C4-2B (cell line): Measurements from ENCODE around the gene SCMH1.
"Not testable (repeated sequence)": the region's sequence is repeated elsewhere in the genome, so short reads cannot be mapped to it uniquely, and the experiment has no call there.

ENCODE experiments used
- H3K27ac ChIP-seq: fragments of 450-650 bp; 2 replicates; pipeline ENCODE4 v1.5.1; 2017
- ZFX ChIP-seq: fragments of 450-650 bp; IDR thresholded peaks from 2 replicates; pipeline ENCODE4 v1.6.1; 2017
- TF ChIP-seq, protein P1 (sequence below): fragments of 450-650 bp; conservative IDR thresholded peaks from 2 replicates; pipeline ENCODE4 v1.5.1; 2017; ENCODE audit warnings: mild to moderate bottlenecking

Gene SCMH1

DNA sequence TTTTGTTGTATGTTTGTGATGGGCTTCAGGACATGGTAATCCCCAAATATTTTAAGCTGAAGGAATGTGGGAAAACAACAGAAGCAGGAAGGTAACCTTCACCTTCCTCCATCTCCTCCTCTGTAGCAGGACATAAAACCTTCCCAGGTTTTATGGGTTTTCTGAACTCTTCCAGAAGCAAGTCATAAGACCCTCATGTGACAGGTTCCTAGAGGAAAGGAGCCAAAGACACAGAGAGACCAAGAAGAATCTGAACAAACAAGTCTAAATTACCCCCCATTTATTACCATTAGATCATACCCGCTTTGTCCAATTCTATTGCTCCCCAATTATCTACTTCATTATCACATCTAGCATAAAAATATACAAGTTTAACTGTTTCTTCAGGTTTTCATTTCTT is 28.8 kb downstream of the SCMH1 start:
- TF ChIP-seq, protein P1, sequence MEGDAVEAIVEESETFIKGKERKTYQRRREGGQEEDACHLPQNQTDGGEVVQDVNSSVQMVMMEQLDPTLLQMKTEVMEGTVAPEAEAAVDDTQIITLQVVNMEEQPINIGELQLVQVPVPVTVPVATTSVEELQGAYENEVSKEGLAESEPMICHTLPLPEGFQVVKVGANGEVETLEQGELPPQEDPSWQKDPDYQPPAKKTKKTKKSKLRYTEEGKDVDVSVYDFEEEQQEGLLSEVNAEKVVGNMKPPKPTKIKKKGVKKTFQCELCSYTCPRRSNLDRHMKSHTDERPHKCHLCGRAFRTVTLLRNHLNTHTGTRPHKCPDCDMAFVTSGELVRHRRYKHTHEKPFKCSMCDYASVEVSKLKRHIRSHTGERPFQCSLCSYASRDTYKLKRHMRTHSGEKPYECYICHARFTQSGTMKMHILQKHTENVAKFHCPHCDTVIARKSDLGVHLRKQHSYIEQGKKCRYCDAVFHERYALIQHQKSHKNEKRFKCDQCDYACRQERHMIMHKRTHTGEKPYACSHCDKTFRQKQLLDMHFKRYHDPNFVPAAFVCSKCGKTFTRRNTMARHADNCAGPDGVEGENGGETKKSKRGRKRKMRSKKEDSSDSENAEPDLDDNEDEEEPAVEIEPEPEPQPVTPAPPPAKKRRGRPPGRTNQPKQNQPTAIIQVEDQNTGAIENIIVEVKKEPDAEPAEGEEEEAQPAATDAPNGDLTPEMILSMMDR: no peak
- TF ChIP-seq ZFX: no peak

DNA sequence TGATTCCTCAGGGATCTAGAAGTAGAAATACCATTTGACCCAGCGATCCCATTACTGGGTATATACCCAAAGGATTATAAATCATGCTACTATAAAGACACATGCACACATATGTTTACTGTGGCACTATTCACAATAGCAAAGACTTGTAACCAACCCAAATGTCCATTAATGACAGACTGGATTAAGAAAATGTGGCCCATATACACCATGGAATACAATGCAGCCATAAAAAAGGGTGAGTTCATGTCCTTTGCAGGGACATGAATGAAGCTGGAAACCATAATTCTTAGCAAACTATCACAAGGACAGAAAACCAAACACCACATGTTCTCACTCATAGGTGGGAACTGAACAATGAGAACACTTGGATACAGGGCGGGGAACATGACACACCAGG is 30.5 kb downstream of the SCMH1 start:
- H3K27ac ChIP-seq: not testable (repeated sequence)

More for the DNA sequence above, 28.8 kb downstream of the SCMH1 start:
- no peak overlapping the region for H3K27ac ChIP-seq

DNA sequence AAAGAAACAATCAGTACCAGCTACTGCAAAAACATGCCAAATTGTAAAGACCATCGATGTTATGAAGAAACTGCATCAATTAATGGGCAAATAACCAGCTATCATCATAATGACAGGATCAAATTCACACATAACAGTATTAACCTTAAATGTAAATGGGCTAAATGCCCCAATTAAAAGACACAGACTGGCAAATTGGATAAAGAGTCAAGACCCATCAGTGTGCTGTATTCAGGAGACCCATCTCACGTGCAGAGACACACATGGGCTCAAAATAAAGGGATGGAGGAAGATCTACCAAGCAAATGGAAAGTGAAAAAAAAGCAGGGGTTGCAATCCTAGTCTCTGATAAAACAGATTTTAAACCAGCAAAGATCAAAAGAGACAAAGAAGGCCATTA is 35.1 kb downstream of the SCMH1 start:
- H3K27ac ChIP-seq: not testable (repeated sequence)

DNA sequence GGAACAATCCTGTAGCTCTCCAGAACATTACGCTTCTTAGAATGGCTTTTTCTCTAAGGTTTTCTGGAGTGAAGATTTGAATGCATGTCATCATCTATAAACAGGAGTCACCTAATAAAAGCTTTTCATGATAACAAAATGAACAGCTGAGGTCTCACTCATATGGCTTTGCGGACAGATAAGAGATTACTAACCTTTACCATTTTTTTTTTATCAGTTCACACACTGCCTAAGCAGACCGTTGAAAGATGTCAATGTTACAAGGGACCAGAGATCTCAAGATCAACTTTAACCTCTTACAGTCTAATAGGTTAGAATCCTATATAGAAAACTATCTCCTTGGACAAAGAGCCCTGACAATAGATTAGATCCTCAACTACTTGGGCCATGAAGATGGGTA is 41.4 kb downstream of the SCMH1 start:
- H3K27ac ChIP-seq: no peak overlapping the region
- TF ChIP-seq ZFX: no peak
- TF ChIP-seq, protein P1: no peak

DNA sequence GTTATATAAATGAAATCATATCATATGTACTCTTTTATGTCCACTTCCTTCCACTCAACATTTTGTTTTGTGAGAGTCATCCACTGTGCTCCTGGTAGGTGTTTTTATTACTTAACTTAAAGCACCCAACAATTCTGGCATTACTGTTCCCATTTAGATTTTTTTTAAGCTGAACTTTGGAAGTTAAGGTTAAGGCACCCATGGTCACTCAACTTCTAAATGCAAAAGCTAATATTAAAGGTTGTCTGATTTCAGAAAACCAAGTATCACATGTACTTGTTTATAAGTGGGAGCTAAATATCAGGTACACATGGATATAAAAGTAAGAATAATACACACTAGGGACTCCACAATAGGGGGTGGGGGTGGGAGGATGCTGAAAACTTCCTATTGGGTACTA is 42.7 kb downstream of the SCMH1 start:
- H3K27ac ChIP-seq: no peak overlapping the region
- TF ChIP-seq ZFX: no peak
- TF ChIP-seq, protein P1: no peak

DNA sequence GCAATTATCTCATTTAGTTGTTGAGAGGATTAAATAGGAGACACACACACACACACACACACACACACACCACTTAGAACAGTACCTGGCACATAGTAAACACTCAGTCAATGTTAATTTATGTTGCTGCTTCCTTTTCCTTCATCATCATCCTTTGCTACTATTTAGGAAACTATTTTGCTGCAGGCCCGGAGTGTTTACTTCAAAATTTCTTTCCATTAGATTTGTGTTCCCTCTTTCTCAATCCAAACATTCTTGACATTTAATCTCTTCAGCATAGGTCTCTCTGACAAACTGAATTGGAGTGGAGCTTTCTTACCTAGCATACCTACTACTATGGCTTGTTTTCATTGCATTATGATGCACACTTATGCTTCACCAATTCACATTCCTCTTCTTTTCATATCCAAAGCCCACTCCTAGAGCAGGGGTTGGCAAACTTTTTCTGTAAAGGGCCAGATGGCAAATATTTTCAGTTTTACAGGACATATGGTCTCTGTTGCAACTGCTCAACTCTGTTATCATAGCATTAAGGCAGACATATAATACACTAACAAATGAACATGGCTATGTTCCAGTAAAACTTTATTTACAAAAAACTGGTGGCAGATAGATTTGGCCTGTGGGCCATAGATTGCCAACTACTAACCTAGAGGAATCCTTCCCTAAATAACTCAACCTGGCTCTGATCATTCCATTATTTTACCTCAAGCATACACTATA is 49.5 kb downstream of the SCMH1 start:
- TF ChIP-seq, protein P1: no peak
- no peak for TF ChIP-seq ZFX
- H3K27ac ChIP-seq: no peak overlapping the region

DNA sequence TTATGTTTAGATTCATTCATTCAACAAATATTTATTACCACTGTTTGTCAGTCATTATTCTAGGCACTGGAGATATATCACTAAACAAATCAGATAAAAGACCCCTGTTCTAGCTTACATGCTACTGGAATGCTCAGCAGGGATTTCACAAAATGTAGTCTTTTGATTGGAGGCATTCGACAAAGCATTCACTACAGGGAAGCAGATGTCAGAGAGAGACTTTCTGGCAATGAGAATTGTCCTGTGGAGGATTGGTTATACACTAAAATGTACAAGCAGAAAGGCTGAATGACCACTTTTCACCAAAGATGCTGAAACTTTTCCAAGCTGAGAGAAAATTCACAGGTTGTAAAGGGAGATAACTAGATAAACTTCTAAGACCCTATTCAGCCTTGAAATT is 57.7 kb downstream of the SCMH1 start:
- no peak for TF ChIP-seq ZFX
- TF ChIP-seq, protein P1: no peak
- no peak overlapping the region for H3K27ac ChIP-seq

DNA sequence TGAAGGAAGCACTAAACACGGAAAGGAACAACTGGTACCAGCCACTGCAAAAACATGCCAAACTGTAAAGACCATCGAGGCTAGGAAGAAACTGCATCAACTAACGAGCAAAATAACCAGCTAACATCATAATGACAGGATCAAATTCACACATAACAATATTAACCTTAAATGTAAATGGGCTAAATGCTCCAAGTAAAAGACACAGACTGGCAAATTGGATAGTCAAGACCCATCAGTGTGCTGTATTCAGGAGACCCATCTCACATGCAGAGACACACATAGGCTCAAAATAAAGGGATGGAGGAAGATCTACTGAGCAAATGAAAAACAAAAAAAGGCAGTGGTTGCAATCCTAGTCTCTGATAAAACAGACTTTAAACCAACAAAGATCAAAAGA is 63.9 kb downstream of the SCMH1 start:
- H3K27ac ChIP-seq: not testable (repeated sequence)

DNA sequence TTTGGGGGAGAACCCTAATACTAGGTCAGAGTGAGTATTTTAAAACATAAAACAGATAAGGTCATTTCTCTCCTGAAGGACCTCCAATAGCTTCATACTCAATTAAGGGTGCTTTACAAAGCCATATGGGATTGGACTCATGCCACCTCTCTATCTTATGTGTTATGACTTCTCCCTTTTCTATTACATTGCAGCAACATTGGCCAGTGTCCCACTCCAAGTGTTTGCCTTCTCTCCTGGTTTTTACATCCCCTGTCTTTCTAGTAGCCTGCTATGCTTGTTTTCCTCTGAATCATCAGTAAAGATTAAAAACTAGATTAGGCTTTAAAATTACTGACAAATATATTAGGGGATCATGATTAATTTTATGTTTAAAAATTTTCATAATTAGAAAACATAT is 66.6 kb downstream of the SCMH1 start:
- H3K27ac ChIP-seq: no peak overlapping the region
- TF ChIP-seq, protein P1: no peak
- no peak for TF ChIP-seq ZFX
